ENCODE measurements around the gene ADPRS. TPM values are rescaled to one million over a fixed set of nuclear protein-coding genes. Genes with fewer than 3 reads are reported as not detected.

ADPRS gene
- total RNA-seq, 4 donors from 2014 or later, result 54.5 to 119 (median 71.2) TPM

- no peak for TF ChIP-seq POLR2A (IDR thresholded peaks at IDR 0.05)
- TF ChIP-seq, protein P1, sequence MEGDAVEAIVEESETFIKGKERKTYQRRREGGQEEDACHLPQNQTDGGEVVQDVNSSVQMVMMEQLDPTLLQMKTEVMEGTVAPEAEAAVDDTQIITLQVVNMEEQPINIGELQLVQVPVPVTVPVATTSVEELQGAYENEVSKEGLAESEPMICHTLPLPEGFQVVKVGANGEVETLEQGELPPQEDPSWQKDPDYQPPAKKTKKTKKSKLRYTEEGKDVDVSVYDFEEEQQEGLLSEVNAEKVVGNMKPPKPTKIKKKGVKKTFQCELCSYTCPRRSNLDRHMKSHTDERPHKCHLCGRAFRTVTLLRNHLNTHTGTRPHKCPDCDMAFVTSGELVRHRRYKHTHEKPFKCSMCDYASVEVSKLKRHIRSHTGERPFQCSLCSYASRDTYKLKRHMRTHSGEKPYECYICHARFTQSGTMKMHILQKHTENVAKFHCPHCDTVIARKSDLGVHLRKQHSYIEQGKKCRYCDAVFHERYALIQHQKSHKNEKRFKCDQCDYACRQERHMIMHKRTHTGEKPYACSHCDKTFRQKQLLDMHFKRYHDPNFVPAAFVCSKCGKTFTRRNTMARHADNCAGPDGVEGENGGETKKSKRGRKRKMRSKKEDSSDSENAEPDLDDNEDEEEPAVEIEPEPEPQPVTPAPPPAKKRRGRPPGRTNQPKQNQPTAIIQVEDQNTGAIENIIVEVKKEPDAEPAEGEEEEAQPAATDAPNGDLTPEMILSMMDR (IDR thresholded peaks at IDR 0.05), result no peak
These were observed 20.8 kb upstream of the ADPRS start for GRCh38 chr1:36067871-36068270.

DNA sequence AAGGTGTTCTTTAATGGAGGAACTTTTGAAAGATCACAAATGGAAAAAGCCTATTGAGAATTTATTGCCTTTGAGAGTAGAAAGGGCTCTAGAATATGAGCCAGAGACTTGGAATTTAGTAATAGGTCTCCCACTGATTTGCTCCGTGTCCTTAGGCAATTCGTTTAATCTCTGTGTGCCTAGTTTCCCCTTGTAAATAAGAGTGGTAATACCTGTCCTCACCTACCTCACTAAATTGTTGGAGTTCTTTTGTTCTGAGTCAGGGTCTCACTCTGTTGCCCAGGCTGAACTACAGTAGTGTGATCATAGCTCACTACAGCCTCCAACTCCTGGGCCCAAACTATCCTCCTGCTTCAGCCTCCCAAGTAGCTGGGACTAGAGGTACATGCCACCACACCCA lies 19.8 kb upstream of the ADPRS start:
- no peak for TF ChIP-seq POLR2A (IDR thresholded peaks at IDR 0.05)
- TF ChIP-seq, protein P1 (IDR thresholded peaks at IDR 0.05), result no peak
- DNase-seq (ENCODE audit: low spot score in 2 of 2), result no peak
- intact Hi-C loops (cut with DNase I; ENCODE audit: low total_unique reads), result no loop called here
- H3K4me3 ChIP-seq (ENCODE audit: low read depth, poor library complexity, severe bottlenecking), result no peak overlapping the region
- 78 to 89% methylated on average over 2 of the region's 2 CpGs for WGBS, 2 donors

More at GRCh38 chr1:36067871-36068270, 20.8 kb upstream of the ADPRS start:
- intact Hi-C loops (cut with DNase I; ENCODE audit: low total_unique reads), result no loop called here
- DNase-seq (ENCODE audit: low spot score in 2 of 2), result no peak
- no peak overlapping the region for H3K4me3 ChIP-seq (ENCODE audit: low read depth, poor library complexity, severe bottlenecking)

DNA sequence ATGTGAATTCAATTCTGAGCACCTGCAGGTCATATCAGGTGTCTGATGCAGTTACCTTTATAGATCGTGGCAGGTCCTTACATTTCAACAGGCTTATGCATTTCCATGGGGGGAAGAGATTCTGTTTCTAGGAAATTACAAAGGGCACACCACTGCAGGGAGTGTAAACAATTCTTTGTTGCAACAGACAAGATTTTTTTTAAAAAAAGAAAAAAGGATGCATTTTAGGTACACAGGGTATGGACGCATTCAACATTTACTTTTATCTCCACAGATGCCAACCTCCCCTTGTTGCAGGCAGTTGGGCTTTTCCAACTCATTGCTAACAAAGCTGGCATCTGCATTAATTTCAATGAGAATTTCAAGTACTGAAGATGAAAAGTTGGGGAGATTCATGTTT lies 18.3 kb upstream of the ADPRS start:
- intact Hi-C loops (cut with DNase I; ENCODE audit: low total_unique reads), result no loop called here
- no peak overlapping the region for H3K4me3 ChIP-seq (ENCODE audit: low read depth, poor library complexity, severe bottlenecking)
- no peak for DNase-seq (ENCODE audit: low spot score in 2 of 2)
- 73 to 76% methylated on average over 2 of the region's 2 CpGs for WGBS, 2 donors
- TF ChIP-seq, protein P1 (IDR thresholded peaks at IDR 0.05), result no peak
- no peak for TF ChIP-seq POLR2A (IDR thresholded peaks at IDR 0.05)

DNA sequence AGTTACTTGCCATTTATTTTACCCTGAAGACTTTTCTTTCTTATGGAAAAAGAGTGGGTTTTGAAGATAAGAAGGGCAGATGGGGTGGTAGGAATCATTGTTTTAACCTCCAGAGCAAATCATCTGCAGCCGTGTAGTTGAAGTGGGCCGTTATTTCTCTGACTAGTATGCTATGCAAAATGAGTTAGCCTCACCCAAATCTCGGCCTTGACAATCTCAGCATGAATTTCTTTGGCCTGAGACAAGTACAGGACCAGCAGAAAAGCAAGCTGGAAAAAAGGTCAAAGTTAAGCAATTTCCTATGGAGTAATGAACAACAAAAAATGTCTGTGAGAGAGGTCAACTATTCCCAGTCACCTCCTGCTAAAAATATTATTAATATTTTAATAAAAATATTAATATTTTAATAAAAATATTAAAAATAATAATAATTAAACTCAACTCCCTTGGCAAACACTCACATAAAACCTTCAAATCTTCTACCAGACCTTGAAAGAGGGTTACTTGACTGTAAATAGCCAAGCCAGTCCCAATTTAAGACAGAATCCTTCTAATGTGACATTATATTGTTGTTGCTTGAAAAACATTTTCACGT lies 11.6 kb upstream of the ADPRS start:
- H3K4me3 ChIP-seq (ENCODE audit: low read depth, poor library complexity, severe bottlenecking), result no peak overlapping the region
- no peak for TF ChIP-seq POLR2A (IDR thresholded peaks at IDR 0.05)
- TF ChIP-seq, protein P1 (IDR thresholded peaks at IDR 0.05), result no peak
- WGBS, 2 donors, result 59 to 63% methylated on average over 4 of the region's 4 CpGs
- intact Hi-C loops (cut with DNase I; ENCODE audit: low total_unique reads), result no loop called here
- DNase-seq (ENCODE audit: low spot score in 2 of 2), result no peak

DNA sequence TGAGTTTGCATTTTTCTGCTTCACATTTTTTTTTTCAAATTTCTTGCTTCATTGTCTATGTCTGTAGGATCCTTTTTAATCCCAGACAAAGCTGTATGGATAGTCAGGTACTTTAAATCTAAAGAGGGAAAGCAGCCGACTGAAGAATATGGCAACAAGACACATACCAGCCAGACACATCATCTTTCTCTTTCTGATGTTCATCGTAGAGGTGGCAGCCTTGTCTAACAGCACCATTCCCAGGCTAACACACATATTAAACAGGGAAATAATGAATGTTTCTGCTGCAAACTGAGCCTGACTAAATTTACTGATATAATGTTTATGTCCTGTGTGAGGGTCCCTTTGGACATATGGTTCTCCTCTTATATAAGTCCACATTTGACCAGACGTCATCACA lies 8.5 kb upstream of the ADPRS start:
- WGBS, 2 donors, result 40 to 50% methylated on average over 3 of the region's 3 CpGs
- no peak overlapping the region for H3K4me3 ChIP-seq (ENCODE audit: low read depth, poor library complexity, severe bottlenecking)
- no peak for TF ChIP-seq POLR2A (IDR thresholded peaks at IDR 0.05)
- TF ChIP-seq, protein P1 (IDR thresholded peaks at IDR 0.05), result no peak
- no peak for DNase-seq (ENCODE audit: low spot score in 2 of 2)
- intact Hi-C loops (cut with DNase I; ENCODE audit: low total_unique reads), result no loop called here

DNA sequence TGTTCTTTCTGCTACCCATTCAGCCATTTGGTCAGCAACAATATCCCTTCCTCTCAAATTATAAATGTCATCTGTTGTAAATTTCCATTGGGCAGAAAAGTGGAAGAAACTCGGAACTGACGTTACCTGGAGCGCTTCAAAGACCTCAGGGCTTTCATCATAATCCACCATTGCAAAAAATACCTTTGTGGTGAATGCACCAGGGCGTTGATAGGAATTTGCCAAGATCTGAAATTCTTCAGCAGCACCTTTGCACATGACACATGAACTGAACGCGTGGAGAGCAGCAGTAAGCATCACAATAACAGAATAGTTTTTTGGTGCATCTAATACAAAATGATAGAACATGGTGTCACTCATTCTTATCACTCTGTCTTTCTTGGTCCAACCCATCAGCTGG lies 7.9 kb upstream of the ADPRS start:
- intact Hi-C loops (cut with DNase I; ENCODE audit: low total_unique reads), result no loop called here
- WGBS, 2 donors, result 43% methylated on average over 6 of the region's 6 CpGs
- no peak overlapping the region for H3K4me3 ChIP-seq (ENCODE audit: low read depth, poor library complexity, severe bottlenecking)
- no peak for DNase-seq (ENCODE audit: low spot score in 2 of 2)
- TF ChIP-seq, protein P1 (IDR thresholded peaks at IDR 0.05), result no peak
- TF ChIP-seq POLR2A (IDR thresholded peaks at IDR 0.05), result no peak

Data from lower leg skin (tissue), 4 donors.